ENCODE measurements around the gene ZNF444.

Gene ZNF444

GRCh38 chr19:56107626-56108351 lies 33.3 kb upstream of the ZNF444 start:
- DNase-seq (ENCODE audit: low spot score): no peak

GRCh38 chr19:56108447-56109195 lies 32.5 kb upstream of the ZNF444 start:
- DNase-seq (ENCODE audit: low spot score): no peak

GRCh38 chr19:56109226-56109625 lies 31.9 kb upstream of the ZNF444 start:
- peak; percentile 40 for DNase-seq (ENCODE audit: low spot score)

- no peak for DNase-seq (ENCODE audit: low spot score)
Measured at GRCh38 chr19:56110515-56111448, 30.3 kb upstream of the ZNF444 start.

GRCh38 chr19:56111601-56112312 lies 29.3 kb upstream of the ZNF444 start:
- peak; percentile 70 for DNase-seq (ENCODE audit: low spot score)

GRCh38 chr19:56112313-56112709 lies 28.8 kb upstream of the ZNF444 start:
- no peak for DNase-seq (ENCODE audit: low spot score)

- DNase-seq (ENCODE audit: low spot score): no peak
Measured at GRCh38 chr19:56113074-56113632, 27.9 kb upstream of the ZNF444 start.

GRCh38 chr19:56114051-56114777 lies 26.9 kb upstream of the ZNF444 start:
- DNase-seq (ENCODE audit: low spot score): no peak

- no peak for DNase-seq (ENCODE audit: low spot score)
Measured at GRCh38 chr19:56114778-56115110, 26.3 kb upstream of the ZNF444 start.

GRCh38 chr19:56115490-56115889 lies 25.6 kb upstream of the ZNF444 start:
- no peak for DNase-seq (ENCODE audit: low spot score)

GRCh38 chr19:56116606-56117005 lies 24.5 kb upstream of the ZNF444 start:
- DNase-seq (ENCODE audit: low spot score): no peak

- DNase-seq (ENCODE audit: low spot score): no peak
Measured at GRCh38 chr19:56117376-56117884, 23.7 kb upstream of the ZNF444 start.

GRCh38 chr19:56117889-56118288 lies 23.2 kb upstream of the ZNF444 start:
- DNase-seq (ENCODE audit: low spot score): no peak

- DNase-seq (ENCODE audit: low spot score): no peak
Measured at GRCh38 chr19:56118666-56119581, 22.2 kb upstream of the ZNF444 start.

- no peak for DNase-seq (ENCODE audit: low spot score)
Measured at GRCh38 chr19:56119582-56119978, 21.5 kb upstream of the ZNF444 start.

- DNase-seq (ENCODE audit: low spot score): no peak
Measured at GRCh38 chr19:56120002-56120370, 21.1 kb upstream of the ZNF444 start.

GRCh38 chr19:56120371-56121179 lies 20.5 kb upstream of the ZNF444 start:
- peak; percentile 71 for DNase-seq (ENCODE audit: low spot score)

Data from Ammon's horn (tissue), 1 donor.